Activated CD4-positive, alpha-beta T cell treated with anti-CD3 and anti-CD28 coated beads, Interleukin-2, amount 10 ng/mL, durations not matched to agents 24 days and 14 days (primary cell): ENCODE data around the gene CRYM. TPM values are rescaled to one million over a fixed set of nuclear protein-coding genes. Genes with fewer than 3 reads are reported as not detected.

Source experiments
- DNase-seq: peaks from one replicate; pipeline ENCODE4 v3.0.0; 2022
- H3K27ac Mint-ChIP-seq: one replicate; pipeline ENCODE4 v1.8.0; 2022; ENCODE audit warnings: mild to moderate bottlenecking, mixed read lengths
- H3K27me3 Mint-ChIP-seq: one replicate; pipeline ENCODE4 v1.8.0; 2022; ENCODE audit warnings: mixed read lengths
- H3K36me3 Mint-ChIP-seq: one replicate; pipeline ENCODE4 v1.8.0; 2022; ENCODE audit warnings: low read depth, mild to moderate bottlenecking, mixed read lengths
- H3K4me1 Mint-ChIP-seq: one replicate; pipeline ENCODE4 v1.8.0; 2021; ENCODE audit warnings: mixed read lengths
- H3K4me3 Mint-ChIP-seq: one replicate; pipeline ENCODE4 v1.8.0; 2022; ENCODE audit warnings: mild to moderate bottlenecking, moderate library complexity, mixed read lengths
- H3K9me3 Mint-ChIP-seq: one replicate; pipeline ENCODE4 v1.8.0; 2021; ENCODE audit warnings: mixed read lengths
- intact Hi-C: fragments of 100-400 bp; cut with micrococcal nuclease; formaldehyde crosslinking; loops from one replicate; pipeline ENCODE4 v1.15.1; 2023
- total RNA-seq: library from RNA; stranded (reverse); gene quantifications from 2 replicates; pipeline ENCODE4 v1.2.3, GENCODE V29; 2022

CRYM gene
- total RNA-seq, 1 donor from 2014 or later = not detected

GRCh38 chr16:21222495-21223337 lies 55.4 kb downstream of the CRYM start:
- Mint-ChIP-seq H3K9me3 (no peaks in the 10 kb centered on the region), H3K36me3 (no peaks in the 10 kb centered on the region), H3K4me3 (no peak overlapping the region), H3K4me1 (peaks cover 4% of the 10 kb centered on the region), H3K27ac (no peak overlapping the region), H3K27me3 (peaks cover 36% of the 10 kb centered on the region)
- DNase-seq = no peak
- intact Hi-C loops = no loop called here

GRCh38 chr16:21219551-21219950 lies 58.5 kb downstream of the CRYM start:
- H3K27ac Mint-ChIP-seq = no peak overlapping the region
- no peaks in the 10 kb centered on the region for H3K9me3 Mint-ChIP-seq
- intact Hi-C loops = no loop called here
- no peaks in the 10 kb centered on the region for H3K36me3 Mint-ChIP-seq
- no peak for DNase-seq
- H3K27me3 Mint-ChIP-seq = peaks cover 32% of the 10 kb centered on the region
- no peak overlapping the region for H3K4me3 Mint-ChIP-seq
- H3K4me1 Mint-ChIP-seq = peaks cover under 1% of the 10 kb centered on the region

GRCh38 chr16:21218153-21218552 lies 59.9 kb downstream of the CRYM start:
- no peak for DNase-seq
- intact Hi-C loops = no loop called here

GRCh38 chr16:21217121-21217520 lies 61.0 kb downstream of the CRYM start:
- no peaks in the 10 kb centered on the region for H3K9me3 Mint-ChIP-seq
- no peaks in the 10 kb centered on the region for H3K36me3 Mint-ChIP-seq
- no peak overlapping the region for H3K27ac Mint-ChIP-seq
- DNase-seq = no peak
- intact Hi-C loops = no loop called here
- H3K4me3 Mint-ChIP-seq = no peak overlapping the region
- no peaks in the 10 kb centered on the region for H3K4me1 Mint-ChIP-seq
- peaks cover 30% of the 10 kb centered on the region for H3K27me3 Mint-ChIP-seq

More at GRCh38 chr16:21218153-21218552, 59.9 kb downstream of the CRYM start:
- H3K4me1 Mint-ChIP-seq = no peaks in the 10 kb centered on the region
- H3K4me3 Mint-ChIP-seq = no peak overlapping the region
- no peaks in the 10 kb centered on the region for H3K9me3 Mint-ChIP-seq
- H3K27ac Mint-ChIP-seq = no peak overlapping the region
- H3K36me3 Mint-ChIP-seq = no peaks in the 10 kb centered on the region
- peaks cover 31% of the 10 kb centered on the region for H3K27me3 Mint-ChIP-seq

GRCh38 chr16:21214086-21214485 lies 64.0 kb downstream of the CRYM start:
- H3K9me3 Mint-ChIP-seq = no peaks in the 10 kb centered on the region
- no peak overlapping the region for H3K27ac Mint-ChIP-seq
- no peaks in the 10 kb centered on the region for H3K4me1 Mint-ChIP-seq
- no peaks in the 10 kb centered on the region for H3K36me3 Mint-ChIP-seq
- no peak for DNase-seq
- intact Hi-C loops = no loop called here
- no peak overlapping the region for H3K4me3 Mint-ChIP-seq
- peaks cover 18% of the 10 kb centered on the region for H3K27me3 Mint-ChIP-seq

GRCh38 chr16:21211486-21211885 lies 66.6 kb downstream of the CRYM start, which contains the start of gene ZP2:
TSS of gene ZP2 (minus strand) at chr16:21211574. CDS start at chr16:21211547, 27 bp downstream.
- peaks cover 15% of the 10 kb centered on the region for H3K27me3 Mint-ChIP-seq
- H3K4me1 Mint-ChIP-seq = no peaks in the 10 kb centered on the region
- no peaks in the 10 kb centered on the region for H3K9me3 Mint-ChIP-seq
- H3K4me3 Mint-ChIP-seq = no peak within 1 kb of the TSS
- no peak for DNase-seq
- intact Hi-C loops = no loop called here
- no peak within 1 kb of the TSS for H3K27ac Mint-ChIP-seq
- H3K36me3 Mint-ChIP-seq = no peaks in the 10 kb centered on the region

Other genes starting within 250 kb of the CRYM start
- 0.02 TPM in 1 of 2 replicates, not detected in the other for gene DNAH3, start 127.4 kb downstream of the CRYM start, total RNA-seq
- 7.2 and 7.3 TPM in 2 replicates for gene LDAF1, start 119.6 kb downstream of the CRYM start, total RNA-seq
- not detected in 2 replicates for gene ZP2, start 66.7 kb downstream of the CRYM start, total RNA-seq
- gene ANKS4B, start 44.6 kb downstream of the CRYM start, total RNA-seq = not detected in 2 replicates